Endothelial cell of umbilical vein (primary cell): ENCODE data around the gene ZNF81. TPM values are rescaled to one million over a fixed set of nuclear protein-coding genes. Genes with fewer than 3 reads are reported as not detected.

Experiments used
- BruUV-seq: library from RNA; stranded (reverse); fragments of 400-500 nt; replicated peaks from 2 replicates; lab custom pipeline; 2021; lab: Mats Ljungman, UMichigan
- CTCF ChIA-PET: fragments of 300-600, 350-600 bp; sonication (Branson Sonifier 250); formaldehyde crosslinking; loops from one replicate; lab custom pipeline; 2021; ENCODE audit warnings: antibody characterized with exemption, inconsistent platforms; lab: Charles Lee
- POLR2A ChIA-PET: fragments of 300-600, 350-600 bp; sonication (Branson Sonifier 250); formaldehyde crosslinking; loops from one replicate; lab custom pipeline; 2021; ENCODE audit warnings: antibody characterized with exemption, inconsistent platforms; lab: Charles Lee
- DNase-seq: peaks from one replicate; pipeline ENCODE4 v3.0.0-alpha.2; 2011; ENCODE audit warnings: low read depth, low spot score
- FAIRE-seq: peaks from 2 replicates; lab custom pipeline; 2011; peaks lifted over from hg19 to GRCh38; lab: Jason Lieb, UNC
- H2AFZ ChIP-seq: 2 replicates; pipeline ENCODE4 v1.6.0; 2012; ENCODE audit warnings: low read depth, low read length, control low read depth, inconsistent platforms
- H3K27ac ChIP-seq: 2 replicates; pipeline ENCODE4 v1.5.1; 2011; ENCODE audit warnings: low read depth, mild to moderate bottlenecking, control low read depth, low read length, moderate library complexity; ENCODE audit not compliant: insufficient read depth
- H3K27me3 ChIP-seq, 2 experiments: 2 replicates each; pipeline versions ENCODE4 v1.6.0 to v1.6.1; 2011; ENCODE audit warnings: low read length in 2 of 2, mixed read lengths in 1 of 2; ENCODE audit not compliant: control insufficient read depth in 2 of 2, insufficient read depth in 2 of 2
- H3K36me3 ChIP-seq, 2 experiments: 2 replicates in 1 of 2; 3 replicates in 1 of 2; pipeline ENCODE4 v1.5.1; 2011; ENCODE audit warnings: low read length in 2 of 2, mild to moderate bottlenecking in 1 of 2, moderate library complexity in 1 of 2; ENCODE audit not compliant: control insufficient read depth in 2 of 2, insufficient read depth in 2 of 2; ENCODE audit errors: extremely low read depth in 1 of 2
- H3K4me1 ChIP-seq: 3 replicates; pipeline ENCODE4 v1.5.1; 2011; ENCODE audit warnings: mild to moderate bottlenecking, low read length; ENCODE audit not compliant: control insufficient read depth, insufficient read depth; ENCODE audit errors: extremely low read depth
- H3K4me2 ChIP-seq: 2 replicates; pipeline ENCODE4 v1.6.1; 2011; ENCODE audit warnings: low read length, control low read depth, mixed read lengths; ENCODE audit not compliant: insufficient read depth
- H3K4me3 ChIP-seq, 3 experiments: fragments of 200-600 bp in 1 of 3; sonication (generic), shearing (Covaris generic) in 1 of 3; replicated peaks in 1 of 3; 2 replicates each; pipeline ENCODE4 v1.5.1; 2011 to 2016; ENCODE audit warnings: control low read depth in 3 of 3, low read length in 3 of 3, mild to moderate bottlenecking in 2 of 3, inconsistent platforms in 1 of 3, low read depth in 1 of 3, moderate library complexity in 1 of 3; ENCODE audit not compliant: insufficient read depth in 1 of 3
- H3K79me2 ChIP-seq: 2 replicates; pipeline ENCODE4 v1.6.0; 2012; ENCODE audit warnings: low read length, inconsistent platforms; ENCODE audit not compliant: control insufficient read depth, insufficient read depth
- H3K9ac ChIP-seq: replicated peaks from 2 replicates; pipeline ENCODE3; 2011; ENCODE audit warnings: low read length, control low read depth; ENCODE audit not compliant: insufficient read depth; ENCODE audit errors: extremely low read depth
- H3K9me1 ChIP-seq: replicated peaks from 3 replicates; pipeline ENCODE4 v1.6.0; 2011; ENCODE audit warnings: mild to moderate bottlenecking, low read length; ENCODE audit not compliant: control insufficient read depth, insufficient read depth; ENCODE audit errors: extremely low read depth
- H3K9me3 ChIP-seq: replicated peaks from 2 replicates; pipeline ENCODE4 v1.5.1; 2012; ENCODE audit warnings: low read length, inconsistent platforms; ENCODE audit not compliant: control insufficient read depth, insufficient read depth
- H4K20me1 ChIP-seq: replicated peaks from 2 replicates; pipeline ENCODE3; 2011; ENCODE audit warnings: mild to moderate bottlenecking, low read length; ENCODE audit not compliant: control insufficient read depth, insufficient read depth; ENCODE audit errors: extremely low read depth
- EZH2 ChIP-seq: IDR thresholded peaks from 2 replicates; pipeline ENCODE4 v1.6.1; 2012; ENCODE audit warnings: borderline replicate concordance, low read depth, mild to moderate bottlenecking, moderate library complexity, low read length, inconsistent platforms; ENCODE audit not compliant: severe bottlenecking
- FOS ChIP-seq: IDR thresholded peaks from 2 replicates; pipeline ENCODE4 v1.6.1; 2011; ENCODE audit warnings: mild to moderate bottlenecking, low read length, moderate library complexity, borderline replicate concordance; ENCODE audit not compliant: insufficient read depth
- GATA2 ChIP-seq: IDR thresholded peaks from 2 replicates; pipeline ENCODE4 v1.7.0; 2011; ENCODE audit warnings: low read depth, mild to moderate bottlenecking, moderate library complexity, mixed read lengths, low read length; ENCODE audit not compliant: insufficient read length, insufficient read depth
- JUN ChIP-seq: IDR thresholded peaks from 2 replicates; pipeline ENCODE4 v1.6.1; 2011; ENCODE audit warnings: borderline replicate concordance, low read depth; ENCODE audit not compliant: insufficient read length, insufficient read depth
- MYC ChIP-seq: IDR thresholded peaks from one replicate; pipeline ENCODE4 v1.6.1; 2011; ENCODE audit warnings: mild to moderate bottlenecking, low read depth, low read length
- POLR2A ChIP-seq: IDR thresholded peaks from 2 replicates; pipeline ENCODE4 v1.6.1; 2012; ENCODE audit warnings: low read depth, mild to moderate bottlenecking, control low read depth, low read length
- POLR2AphosphoS5 ChIP-seq: IDR thresholded peaks from 2 replicates; pipeline ENCODE4 v1.6.1; 2012; ENCODE audit warnings: low read depth, mild to moderate bottlenecking, control low read depth, low read length, moderate library complexity; ENCODE audit not compliant: insufficient read depth
- dilution Hi-C: fragments of 300-500 bp; cut with MboI; formaldehyde crosslinking; loops from one replicate; pipeline ENCODE4 v1.15.0; 2019; ENCODE audit warnings: low sequenced_read_pairs; ENCODE audit not compliant: extremely low pct_ligation_motif_present
- intact Hi-C: fragments of 100-400 bp; cut with micrococcal nuclease; formaldehyde crosslinking; loops from one replicate; pipeline ENCODE4 v1.10.0; 2022
- polyA plus RNA-seq, 4 experiments: library from polyadenylated mRNA; depleted of rRNA in 3 of 4; stranded (reverse) in 3 of 4; unstranded in 1 of 4; fragments of >200 nt; gene quantifications; 2 replicates each; pipeline versions ENCODE4 v1.2.1 to v1.2.3, GENCODE V29; 2011 to 2012; ENCODE audit warnings: missing spikeins in 1 of 4
- total RNA-seq: library from RNA; stranded (reverse); gene quantifications from 2 replicates; pipeline ENCODE4 v1.2.3, GENCODE V29; 2021
- TF ChIP-seq, protein P1 (sequence below): IDR thresholded peaks from 2 replicates; pipeline ENCODE4 v1.6.1; 2011; ENCODE audit not compliant: insufficient read depth, insufficient read length
- TF ChIP-seq, protein P2 (sequence below), 2 donors: IDR thresholded peaks; 1 replicate in 1 of 2; 2 replicates in 1 of 2; pipeline ENCODE4 v1.5.1; 2011; ENCODE audit warnings: low read length in 2 of 2, mild to moderate bottlenecking in 2 of 2, moderate library complexity in 2 of 2, control low read depth in 1 of 2, inconsistent platforms in 1 of 2, low read depth in 1 of 2; ENCODE audit not compliant: insufficient read depth in 1 of 2; ENCODE audit errors: extremely low read depth in 1 of 2

Gene ZNF81
- total and polyA plus RNA-seq, 2 donors (not counting 3 experiments of a cell fraction or from before 2014, with no cell fraction given), result 2.7 to 6.4 TPM

DNA sequence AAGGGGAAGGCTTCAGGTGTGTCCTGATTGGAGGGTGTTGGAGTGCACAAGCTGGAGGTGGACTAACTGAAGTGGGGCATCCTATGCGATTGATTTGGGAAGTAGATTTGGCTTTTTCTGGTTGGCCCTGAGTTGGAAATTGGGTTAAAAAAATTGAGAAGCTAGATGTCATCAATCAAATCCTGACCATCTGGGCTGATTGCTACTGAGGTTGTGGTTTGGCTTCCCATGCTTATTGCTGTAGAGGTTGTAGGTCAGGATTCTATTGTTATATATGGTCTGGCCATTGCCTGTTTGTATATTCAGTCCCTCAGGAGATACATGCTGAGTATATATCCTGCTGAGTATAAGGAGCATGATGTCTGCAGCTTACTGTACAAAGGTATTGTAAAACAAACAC is 7.7 kb upstream of the ZNF81 start:
- Histone ChIP-seq H3K4me1 (no peaks in the 10 kb centered on the region), H3K27me3 (no peaks in the 10 kb centered on the region), H3K9me3 (no peaks in the 10 kb centered on the region), H3K79me2 (no peaks in the 10 kb centered on the region), H3K9me1 (no peaks in the 10 kb centered on the region), H3K9ac (no peak overlapping the region), H4K20me1 (no peaks in the 10 kb centered on the region), H2AFZ (no peak overlapping the region), H3K4me2 (no peak overlapping the region), H3K36me3 (no peaks in the 10 kb centered on the region), H3K27ac (no peak overlapping the region), H3K4me3 (no peak overlapping the region)
- POLR2A ChIA-PET, result no interaction called here
- TF ChIP-seq MYC (no peak), GATA2 (no peak), POLR2A (no peak), FOS (no peak), EZH2 (no peak), POLR2AphosphoS5 (no peak), JUN (no peak)
- TF ChIP-seq, protein P1, sequence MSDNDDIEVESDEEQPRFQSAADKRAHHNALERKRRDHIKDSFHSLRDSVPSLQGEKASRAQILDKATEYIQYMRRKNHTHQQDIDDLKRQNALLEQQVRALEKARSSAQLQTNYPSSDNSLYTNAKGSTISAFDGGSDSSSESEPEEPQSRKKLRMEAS, result no peak
- TF ChIP-seq, protein P2, sequence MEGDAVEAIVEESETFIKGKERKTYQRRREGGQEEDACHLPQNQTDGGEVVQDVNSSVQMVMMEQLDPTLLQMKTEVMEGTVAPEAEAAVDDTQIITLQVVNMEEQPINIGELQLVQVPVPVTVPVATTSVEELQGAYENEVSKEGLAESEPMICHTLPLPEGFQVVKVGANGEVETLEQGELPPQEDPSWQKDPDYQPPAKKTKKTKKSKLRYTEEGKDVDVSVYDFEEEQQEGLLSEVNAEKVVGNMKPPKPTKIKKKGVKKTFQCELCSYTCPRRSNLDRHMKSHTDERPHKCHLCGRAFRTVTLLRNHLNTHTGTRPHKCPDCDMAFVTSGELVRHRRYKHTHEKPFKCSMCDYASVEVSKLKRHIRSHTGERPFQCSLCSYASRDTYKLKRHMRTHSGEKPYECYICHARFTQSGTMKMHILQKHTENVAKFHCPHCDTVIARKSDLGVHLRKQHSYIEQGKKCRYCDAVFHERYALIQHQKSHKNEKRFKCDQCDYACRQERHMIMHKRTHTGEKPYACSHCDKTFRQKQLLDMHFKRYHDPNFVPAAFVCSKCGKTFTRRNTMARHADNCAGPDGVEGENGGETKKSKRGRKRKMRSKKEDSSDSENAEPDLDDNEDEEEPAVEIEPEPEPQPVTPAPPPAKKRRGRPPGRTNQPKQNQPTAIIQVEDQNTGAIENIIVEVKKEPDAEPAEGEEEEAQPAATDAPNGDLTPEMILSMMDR (IDR thresholded peaks at IDR 0.05; ENCODE audit: extremely low read depth in 1 of 2, insufficient read depth in 1 of 2, low read depth in 1 of 2, low read length in 2 of 2), result no peak
- no TSS peak for BruUV-seq
- dilution Hi-C loops (no loop called here), intact Hi-C loops (no loop called here)
- no peak for DNase-seq
- CTCF ChIA-PET, result interaction anchor here (1.3 to 2.4 kb wide), 2 partner anchors 22 to 198 kb away, joined by 3 to 11 read pairs; no protein-coding TSS in a partner anchor
- FAIRE-seq, result no peak
